NCI-H748 (cell line): ENCODE results near the gene UBE2I.

ENCODE experiments used
- DNase-seq: peaks from one replicate; lab custom pipeline; 2025; ENCODE audit not compliant: unreplicated experiment; lab: John Stamatoyannopoulos, UW

The UBE2I gene

GRCh38 chr16:1341495-1342420 is 32.3 kb downstream of the UBE2I start:
- DNase-seq = peak; percentile 6

- peak; percentile 91 for DNase-seq
Observed at GRCh38 chr16:1342526-1343427, 33.3 kb downstream of the UBE2I start.

GRCh38 chr16:1343428-1344242 is 34.2 kb downstream of the UBE2I start:
- DNase-seq = no peak

GRCh38 chr16:1344499-1344898 is 35.1 kb downstream of the UBE2I start:
- DNase-seq = no peak

- no peak for DNase-seq
Observed at GRCh38 chr16:1345087-1345486, 35.7 kb downstream of the UBE2I start.

- no peak for DNase-seq
Observed at GRCh38 chr16:1345651-1346421, 36.4 kb downstream of the UBE2I start.

GRCh38 chr16:1346422-1347285 is 37.2 kb downstream of the UBE2I start:
- no peak for DNase-seq

- no peak for DNase-seq
Observed at GRCh38 chr16:1347286-1347855, 37.9 kb downstream of the UBE2I start.

- no peak for DNase-seq
Observed at GRCh38 chr16:1347962-1348361, 38.5 kb downstream of the UBE2I start.

GRCh38 chr16:1348441-1348840 is 39.0 kb downstream of the UBE2I start:
- no peak for DNase-seq

- DNase-seq = no peak
Observed at GRCh38 chr16:1348926-1349325, 39.5 kb downstream of the UBE2I start.

- no peak for DNase-seq
Observed at GRCh38 chr16:1349351-1349750, 39.9 kb downstream of the UBE2I start.

GRCh38 chr16:1349951-1350350 is 40.5 kb downstream of the UBE2I start:
- DNase-seq = no peak

- no peak for DNase-seq
Observed at GRCh38 chr16:1350691-1351090, 41.3 kb downstream of the UBE2I start.

GRCh38 chr16:1351215-1351581 is 41.8 kb downstream of the UBE2I start:
- no peak for DNase-seq

- peak; percentile 87 for DNase-seq
Observed at GRCh38 chr16:1351582-1352362, 42.3 kb downstream of the UBE2I start, which contains the start of the genes GNPTG and TSR3. GNPTG (plus strand) TSS chr16:1351931; CDS start chr16:1351966, 35 bp downstream. TSR3 (minus strand) TSS chr16:1351878; CDS start chr16:1351804, 74 bp downstream.

- DNase-seq = no peak
Observed at GRCh38 chr16:1354815-1355540, 45.5 kb downstream of the UBE2I start.
